Measurements from ENCODE around the gene PVALEF.

DNA sequence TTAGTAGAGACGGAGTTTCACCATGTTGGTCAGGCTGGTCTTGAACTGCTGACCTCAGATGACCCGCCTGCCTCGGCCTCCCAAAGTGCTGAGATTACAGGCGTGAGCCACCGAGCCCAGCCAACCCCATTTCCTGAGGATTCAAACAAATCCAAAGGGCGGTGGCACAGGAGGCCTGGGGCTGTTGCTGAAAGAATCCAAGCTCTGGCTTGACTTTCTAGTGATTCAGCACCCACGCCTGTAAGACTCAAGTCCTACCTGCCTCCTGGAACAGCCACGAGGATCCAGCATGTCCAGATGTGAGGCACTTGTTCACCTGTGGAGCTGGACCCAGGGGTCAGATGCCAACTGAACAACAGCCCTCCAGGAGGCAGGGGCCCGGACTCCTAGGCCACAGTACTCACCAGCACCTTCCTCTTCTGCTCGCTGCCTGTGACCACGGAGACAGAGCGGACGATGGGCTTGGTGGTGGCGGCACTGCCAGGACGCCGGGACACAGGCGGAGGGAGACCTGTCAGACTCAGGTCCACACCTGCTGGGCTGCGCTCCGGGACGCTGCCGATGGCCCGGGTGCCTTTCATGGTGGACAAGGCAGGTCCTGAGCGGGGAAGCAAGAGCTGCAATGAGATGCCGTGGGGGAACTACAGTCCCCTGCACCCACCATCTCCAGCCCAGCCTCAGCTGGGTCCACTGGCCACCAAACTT is 54.3 kb downstream of the PVALEF start:
- TF ChIP-seq POLR2AphosphoS5 (IDR thresholded peaks at IDR 0.05; ENCODE audit: low read depth) (no peak), CTCF (IDR thresholded peaks at IDR 0.05; ENCODE audit: insufficient read depth, low read length) (no peak), SPI1 (IDR thresholded peaks at IDR 0.05; ENCODE audit: borderline replicate concordance, low read depth) (no peak), GABPA (IDR thresholded peaks at IDR 0.05; ENCODE audit: low read depth) (no peak)
- TF ChIP-seq, protein P1, sequence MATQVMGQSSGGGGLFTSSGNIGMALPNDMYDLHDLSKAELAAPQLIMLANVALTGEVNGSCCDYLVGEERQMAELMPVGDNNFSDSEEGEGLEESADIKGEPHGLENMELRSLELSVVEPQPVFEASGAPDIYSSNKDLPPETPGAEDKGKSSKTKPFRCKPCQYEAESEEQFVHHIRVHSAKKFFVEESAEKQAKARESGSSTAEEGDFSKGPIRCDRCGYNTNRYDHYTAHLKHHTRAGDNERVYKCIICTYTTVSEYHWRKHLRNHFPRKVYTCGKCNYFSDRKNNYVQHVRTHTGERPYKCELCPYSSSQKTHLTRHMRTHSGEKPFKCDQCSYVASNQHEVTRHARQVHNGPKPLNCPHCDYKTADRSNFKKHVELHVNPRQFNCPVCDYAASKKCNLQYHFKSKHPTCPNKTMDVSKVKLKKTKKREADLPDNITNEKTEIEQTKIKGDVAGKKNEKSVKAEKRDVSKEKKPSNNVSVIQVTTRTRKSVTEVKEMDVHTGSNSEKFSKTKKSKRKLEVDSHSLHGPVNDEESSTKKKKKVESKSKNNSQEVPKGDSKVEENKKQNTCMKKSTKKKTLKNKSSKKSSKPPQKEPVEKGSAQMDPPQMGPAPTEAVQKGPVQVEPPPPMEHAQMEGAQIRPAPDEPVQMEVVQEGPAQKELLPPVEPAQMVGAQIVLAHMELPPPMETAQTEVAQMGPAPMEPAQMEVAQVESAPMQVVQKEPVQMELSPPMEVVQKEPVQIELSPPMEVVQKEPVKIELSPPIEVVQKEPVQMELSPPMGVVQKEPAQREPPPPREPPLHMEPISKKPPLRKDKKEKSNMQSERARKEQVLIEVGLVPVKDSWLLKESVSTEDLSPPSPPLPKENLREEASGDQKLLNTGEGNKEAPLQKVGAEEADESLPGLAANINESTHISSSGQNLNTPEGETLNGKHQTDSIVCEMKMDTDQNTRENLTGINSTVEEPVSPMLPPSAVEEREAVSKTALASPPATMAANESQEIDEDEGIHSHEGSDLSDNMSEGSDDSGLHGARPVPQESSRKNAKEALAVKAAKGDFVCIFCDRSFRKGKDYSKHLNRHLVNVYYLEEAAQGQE (IDR thresholded peaks at IDR 0.05; ENCODE audit: insufficient replicate concordance, low read depth) = no peak
